NCI-H2227 treated with DMSO at 0.1 percent for 48 hours (cell line): Measurements from ENCODE around the gene ATP11A.
"Not testable (repeated sequence)": the region's sequence is repeated elsewhere in the genome, so short reads cannot be mapped to it uniquely, and the experiment has no call there.

Experiments used
- DNase-seq: peaks from one replicate; lab custom pipeline; 2025; lab: John Stamatoyannopoulos, UW

Gene ATP11A

DNA sequence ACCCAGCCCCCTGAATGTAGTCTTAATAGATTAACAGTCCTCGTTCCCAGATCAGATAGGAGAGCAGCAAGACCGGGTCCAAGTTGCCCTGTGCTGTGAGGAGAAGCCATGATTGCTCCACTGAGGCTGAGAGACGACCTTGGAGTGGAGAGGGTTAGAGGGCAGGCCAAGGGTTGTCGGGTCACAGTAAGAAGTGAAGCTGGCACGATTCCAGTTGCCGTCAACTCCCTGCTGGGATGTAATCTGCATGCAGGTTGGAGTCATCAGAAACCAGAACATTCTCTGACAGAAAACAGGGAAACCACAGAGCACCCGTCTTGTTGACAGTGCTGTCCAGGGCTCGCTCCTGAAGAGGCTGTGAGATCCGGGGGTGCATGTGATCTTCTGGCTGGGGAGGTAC lies 19.0 kb upstream of the ATP11A start:
- DNase-seq, result no peak

DNA sequence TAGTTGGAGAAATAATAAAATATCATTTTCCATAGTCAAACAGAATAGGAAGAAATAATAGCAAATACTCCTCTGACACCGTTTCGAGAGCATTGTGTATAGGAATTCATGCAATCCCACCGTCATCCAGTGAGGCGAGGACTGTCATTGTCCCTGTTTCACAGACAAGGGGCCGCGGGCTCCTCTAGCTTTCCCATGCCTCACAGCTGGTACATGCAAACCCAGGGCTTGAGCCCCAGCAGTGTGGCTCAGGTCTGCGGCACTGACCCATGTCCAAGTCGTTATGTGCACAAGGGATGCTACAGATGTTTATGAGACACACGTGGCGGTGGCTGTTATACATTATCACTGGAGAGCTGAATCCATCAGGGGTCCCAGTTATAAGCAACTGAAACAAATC lies 18.5 kb upstream of the ATP11A start:
- no peak for DNase-seq

DNA sequence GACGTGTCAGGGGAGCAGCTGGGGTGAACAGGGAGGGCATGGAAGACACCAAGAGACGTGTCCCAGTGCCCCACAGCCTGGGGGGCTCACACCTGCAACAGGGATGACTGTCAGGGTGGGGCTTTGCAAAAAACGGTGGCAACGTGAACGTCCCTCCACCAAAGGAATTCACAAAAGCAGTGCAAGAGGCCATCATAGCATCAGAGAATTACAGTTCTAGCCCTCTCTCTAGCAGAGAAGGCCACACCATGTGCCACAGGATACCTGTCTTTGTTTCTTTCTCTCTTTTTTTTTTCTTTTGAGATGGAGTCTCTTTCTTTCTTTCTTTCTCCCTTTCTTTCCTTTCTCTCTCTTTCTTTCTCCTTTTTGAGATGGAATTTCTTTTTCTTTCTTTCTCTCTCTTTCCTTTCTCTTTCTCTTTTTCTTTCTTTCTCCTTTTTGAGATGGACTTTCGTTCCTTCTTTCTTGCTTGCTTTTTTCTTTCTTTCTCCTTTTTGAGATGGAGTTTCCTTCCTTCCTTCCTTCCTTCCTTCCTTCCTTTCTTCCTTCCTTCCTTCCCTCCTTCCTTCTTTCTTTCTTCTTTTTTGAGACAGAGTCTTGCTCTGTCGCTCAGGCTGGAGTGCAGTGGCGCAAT lies 17.1 kb upstream of the ATP11A start:
- no peak for DNase-seq

DNA sequence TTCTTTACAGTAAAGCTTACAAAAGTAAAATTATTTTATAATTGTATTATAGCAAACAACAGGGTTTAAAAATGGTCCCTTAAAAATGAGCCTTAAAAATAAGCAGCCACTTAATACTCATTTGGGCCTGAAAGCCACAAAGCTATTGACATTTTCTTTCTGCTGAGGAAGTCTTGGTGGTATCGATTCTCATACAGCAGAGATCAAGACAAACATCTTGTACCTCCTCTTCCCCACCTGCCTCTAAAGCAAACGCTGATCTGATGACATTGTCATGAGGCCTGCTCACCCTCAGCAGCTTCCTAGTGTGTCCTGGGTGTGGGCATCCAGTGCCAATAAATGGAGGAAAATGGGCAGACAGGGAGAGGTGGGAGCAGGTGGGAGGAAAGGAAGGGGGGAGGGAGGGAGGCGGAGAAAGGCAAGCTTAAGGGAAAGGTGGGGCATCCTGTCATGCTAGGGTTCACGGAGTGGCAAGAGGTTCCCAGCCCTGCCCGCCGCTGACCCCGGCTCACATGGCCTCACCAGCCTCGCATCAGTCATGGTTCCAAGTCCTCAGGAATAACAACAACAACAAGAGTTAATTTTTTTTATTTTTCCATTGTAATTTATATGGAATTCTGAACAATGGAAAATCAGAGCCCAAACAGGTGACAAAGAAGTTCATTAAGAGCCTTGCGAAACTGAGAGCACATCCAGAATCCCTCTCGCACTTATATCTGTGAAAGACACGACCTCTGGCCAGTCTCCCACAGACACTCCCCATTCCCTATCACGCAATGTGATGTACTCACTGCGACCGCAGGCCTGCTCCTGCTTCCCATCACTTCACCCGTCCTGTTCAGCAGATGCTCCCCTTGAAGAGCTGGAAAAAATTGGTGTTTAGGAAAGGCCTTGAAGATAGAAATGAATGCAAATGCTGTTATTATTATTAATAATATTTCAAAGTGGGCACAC lies 15.1 kb upstream of the ATP11A start:
- DNase-seq, result no peak

DNA sequence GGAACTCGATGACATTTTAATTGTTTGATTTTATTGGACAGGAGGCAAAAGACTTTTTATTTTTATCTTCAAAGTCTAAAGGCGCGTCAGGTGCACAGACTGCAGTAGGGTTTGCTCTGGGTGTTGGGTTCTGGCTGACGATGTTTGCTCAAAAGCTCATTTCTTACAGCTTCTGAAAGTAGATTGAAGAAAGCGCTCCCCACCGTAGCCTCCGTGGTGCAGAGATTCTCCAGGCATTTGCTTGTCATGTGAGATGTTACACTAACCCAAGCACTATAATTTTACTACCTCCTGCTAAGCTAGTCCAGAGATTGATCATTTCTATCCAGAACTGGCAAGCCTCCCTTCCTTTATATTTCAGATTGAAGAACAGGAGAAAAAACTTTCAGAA lies 14.5 kb upstream of the ATP11A start:
- DNase-seq, result peak; percentile 52

DNA sequence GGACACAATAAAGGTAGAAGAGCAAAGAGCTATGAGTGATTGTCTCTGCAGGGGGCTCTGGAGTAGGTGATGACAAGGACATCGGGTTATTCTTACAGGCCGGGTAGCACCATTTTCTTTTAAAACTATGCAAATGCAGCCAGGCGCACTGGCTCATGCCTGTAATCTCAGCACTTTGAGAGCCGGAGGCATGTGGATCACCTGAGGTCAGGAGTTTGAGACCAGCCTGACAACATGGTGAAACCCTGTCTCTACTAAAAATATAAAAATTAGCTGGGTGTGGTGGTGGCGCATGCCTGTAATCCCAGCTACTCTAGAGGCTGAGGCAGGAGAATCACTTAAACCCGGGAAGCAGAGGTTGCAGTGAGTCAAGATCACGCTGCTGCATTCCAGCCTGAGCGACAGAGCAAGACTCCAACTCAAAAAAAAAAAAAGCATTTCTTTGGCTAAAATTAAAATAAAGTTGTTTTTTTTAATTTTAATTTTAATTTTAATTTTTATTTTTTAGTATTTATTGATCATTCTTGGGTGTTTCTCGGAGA lies 12.3 kb upstream of the ATP11A start:
- not testable (repeated sequence) for DNase-seq

DNA sequence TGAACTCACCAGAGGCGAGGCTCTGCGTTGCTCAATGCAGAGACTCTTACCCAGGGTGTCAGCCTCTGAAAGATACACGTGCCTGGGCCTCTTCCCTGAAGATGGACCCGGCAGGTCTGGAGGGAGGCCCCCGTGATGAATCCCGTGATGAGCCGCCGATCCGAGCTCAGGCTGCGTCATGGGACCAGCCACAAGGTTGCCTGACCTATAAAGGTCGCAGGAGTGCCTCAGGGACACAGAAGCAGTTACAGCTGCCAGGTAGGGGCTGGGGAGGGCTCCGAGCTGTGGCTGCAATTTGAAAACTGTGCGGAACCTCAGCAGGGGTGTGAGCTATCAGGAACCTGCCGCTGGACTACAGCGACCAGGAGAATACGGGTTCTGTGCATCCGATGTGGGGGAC lies 10.5 kb upstream of the ATP11A start:
- no peak for DNase-seq

DNA sequence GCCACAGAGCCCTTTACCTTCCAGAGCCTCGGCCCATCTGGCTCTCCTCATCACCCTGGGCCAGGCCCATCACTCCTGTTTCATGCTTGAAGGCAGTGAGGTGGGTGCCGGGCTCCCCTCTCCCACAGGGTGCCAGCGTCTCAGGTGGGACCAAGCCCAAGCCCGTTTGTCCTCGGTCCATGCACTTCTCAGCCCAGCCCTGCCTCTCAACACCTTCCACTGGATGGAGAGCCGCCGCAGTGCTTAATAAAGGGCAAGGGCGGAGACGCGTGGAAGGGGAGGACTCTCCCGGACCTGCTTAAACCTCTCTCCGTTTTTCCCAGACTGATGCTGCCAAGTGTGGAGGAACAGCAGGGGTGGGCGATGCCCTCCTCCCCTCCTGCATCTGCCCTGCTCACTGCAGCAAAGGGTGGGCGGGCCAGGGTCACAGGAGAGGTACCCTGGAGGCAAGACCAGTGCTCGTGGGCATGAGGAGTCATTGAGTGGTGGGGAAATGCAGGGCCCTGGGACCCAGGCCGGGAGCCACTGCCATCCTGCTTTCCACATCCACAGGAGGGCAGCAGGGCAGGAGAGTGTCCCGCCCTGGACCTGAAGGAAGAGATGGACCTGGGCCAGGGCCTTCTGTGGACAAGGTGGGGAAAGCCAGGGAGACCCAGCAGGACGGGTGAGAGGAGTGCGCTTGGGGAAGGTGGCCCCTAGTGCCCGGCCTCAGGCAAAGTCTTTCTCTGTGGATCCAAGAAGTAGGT lies 9.7 kb upstream of the ATP11A start:
- no peak for DNase-seq

DNA sequence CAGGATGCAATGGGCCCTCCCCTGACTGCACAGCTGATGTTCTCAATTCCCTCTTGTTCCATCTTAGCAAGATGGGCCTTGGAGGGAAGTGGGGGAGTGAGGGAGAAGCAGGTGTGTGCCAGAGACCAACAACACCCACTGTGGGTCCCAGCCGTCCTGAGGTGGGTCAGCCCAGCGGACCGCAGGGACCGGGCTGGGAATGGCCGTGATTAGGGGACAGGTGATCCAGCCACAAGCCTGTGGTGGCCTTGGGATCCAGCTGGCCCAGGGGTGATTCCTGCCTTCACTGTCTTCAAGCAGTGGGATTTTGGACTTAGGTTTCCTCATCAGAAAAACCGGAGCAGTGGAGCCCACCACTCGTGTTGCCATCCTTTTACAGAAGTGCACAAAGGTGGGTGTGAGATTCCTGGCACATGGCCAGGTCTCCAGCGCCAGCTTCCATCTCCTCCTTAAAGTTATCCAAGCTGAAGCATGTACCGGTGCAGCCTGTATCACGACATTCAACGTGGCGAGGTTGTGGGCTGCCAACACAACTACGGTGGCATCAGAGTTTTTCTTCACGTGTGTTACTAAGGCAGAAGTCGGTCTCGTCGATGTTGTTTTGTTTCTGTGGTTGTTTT lies 9.0 kb upstream of the ATP11A start:
- no peak for DNase-seq

DNA sequence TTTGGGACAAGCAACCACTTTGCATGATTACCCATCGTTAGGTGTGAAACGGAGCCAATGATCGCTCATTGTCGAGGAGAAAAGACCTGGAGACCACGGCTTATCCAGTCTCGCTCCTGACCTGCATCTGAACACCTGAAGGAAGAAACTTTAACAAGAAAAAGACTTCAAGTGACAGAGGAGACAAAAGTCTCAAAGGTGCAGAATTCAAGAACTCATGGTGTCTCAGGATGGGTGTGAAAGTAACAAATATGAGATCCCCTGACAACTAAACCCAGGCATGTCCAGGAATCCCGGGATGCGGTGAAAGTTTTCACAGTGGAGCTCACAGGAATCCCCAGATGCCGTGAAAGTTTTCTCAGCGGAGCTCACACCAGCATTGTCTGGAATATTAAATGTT lies 6.3 kb upstream of the ATP11A start:
- DNase-seq, result no peak

DNA sequence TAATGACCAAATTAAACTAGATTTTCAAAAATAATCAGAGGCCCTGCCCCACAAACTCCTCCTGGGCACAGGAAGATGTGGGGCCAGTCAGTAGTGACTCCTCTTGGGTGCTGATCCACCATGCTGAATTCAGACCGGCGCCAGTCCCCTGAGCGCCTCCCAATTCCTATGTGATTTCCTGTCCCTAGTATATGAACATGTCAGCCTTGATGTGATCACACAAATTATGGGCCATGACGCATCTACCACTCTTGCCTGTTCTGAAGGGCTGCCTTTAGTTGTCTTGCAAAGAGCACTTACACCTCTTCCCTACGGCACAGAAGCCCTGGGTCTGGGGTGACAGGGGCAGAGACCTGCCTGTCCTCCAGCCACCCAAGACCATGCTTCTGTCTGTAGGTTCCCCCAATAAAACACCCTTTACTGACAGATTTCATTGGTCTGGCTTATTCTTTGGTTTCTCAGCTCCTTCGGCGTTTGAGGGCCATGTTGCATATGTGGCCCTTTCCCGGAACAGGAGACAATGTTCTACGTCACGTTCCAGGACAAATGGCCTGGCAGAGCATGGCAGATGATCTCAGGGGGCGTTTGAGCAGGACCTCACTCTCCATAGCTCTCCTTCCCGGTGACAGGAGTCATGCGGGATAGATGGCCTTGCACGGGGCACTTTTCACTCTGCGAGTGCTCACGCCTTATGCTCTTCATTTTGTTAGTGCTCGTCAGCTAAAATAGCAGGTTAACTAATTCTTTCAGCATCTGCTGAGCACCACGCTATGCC lies 5.6 kb upstream of the ATP11A start:
- DNase-seq, result no peak

DNA sequence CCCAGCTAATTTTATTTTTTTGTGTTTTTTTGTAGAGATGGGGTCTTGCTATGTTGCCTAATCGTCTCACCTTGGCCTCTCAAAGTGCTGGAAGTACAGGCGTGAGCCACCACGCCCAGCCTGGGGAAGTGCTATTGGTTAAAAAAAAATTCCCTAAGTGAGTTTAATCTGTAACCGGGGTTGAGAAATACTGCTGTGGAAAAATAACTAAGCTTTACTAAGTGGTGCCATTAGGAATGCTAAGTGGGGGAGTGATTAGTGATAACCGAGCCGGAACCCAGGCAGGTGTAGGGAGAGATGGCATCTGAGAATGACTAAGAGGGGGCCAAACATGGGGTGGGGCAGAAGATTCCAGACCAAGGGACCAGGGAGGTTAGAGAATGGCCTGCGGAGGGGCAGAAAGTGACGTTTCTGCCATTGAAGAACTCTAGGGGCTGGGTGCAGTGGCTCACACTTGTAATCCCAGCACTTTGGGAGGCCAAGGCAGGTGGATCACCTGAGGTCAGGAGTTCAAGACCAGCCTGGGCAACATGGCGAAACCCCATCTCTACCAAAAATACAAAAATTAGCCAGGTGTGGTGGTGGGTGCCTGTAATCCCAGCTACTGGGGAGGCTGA lies 4.5 kb upstream of the ATP11A start:
- DNase-seq, result not testable (repeated sequence)

DNA sequence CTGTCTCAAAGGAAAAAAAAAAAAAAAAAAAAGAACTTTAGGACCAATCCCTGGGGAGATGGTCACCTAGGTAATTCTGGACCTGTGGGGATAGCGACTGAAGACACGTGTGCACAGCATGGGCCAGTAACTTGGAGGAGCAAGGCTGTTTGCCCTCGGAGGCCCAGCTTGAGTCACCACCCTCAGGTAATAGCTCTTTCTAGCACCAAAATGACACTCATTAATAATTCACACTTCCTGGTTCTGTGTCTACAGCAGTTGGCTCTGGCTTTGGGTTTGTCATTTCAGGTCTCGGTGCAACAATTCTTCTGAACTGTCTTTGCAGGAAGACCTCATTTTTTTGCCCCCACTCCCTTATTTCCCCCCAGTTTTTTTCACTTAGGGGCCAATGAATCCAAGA lies 3.9 kb upstream of the ATP11A start:
- DNase-seq, result no peak

DNA sequence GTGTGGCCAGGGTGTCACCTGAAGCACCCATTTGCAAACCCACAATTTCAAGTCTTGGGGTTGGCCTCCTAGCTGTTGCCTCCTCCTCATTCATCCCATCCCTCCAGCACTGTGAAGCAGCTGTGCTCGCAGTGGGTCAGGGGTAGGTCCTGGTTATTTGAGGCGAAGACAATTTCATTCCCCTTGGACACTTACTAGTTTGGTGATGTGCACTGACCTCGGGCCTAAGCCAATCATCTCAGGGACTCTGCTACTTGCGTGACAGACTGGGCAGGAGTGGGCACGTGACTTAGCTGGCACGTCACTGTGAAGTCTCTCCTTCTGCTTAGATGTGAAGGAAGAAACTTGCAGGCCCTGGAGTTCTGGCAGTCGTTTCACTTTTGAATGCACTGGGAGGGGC lies 3.5 kb upstream of the ATP11A start:
- no peak for DNase-seq

DNA sequence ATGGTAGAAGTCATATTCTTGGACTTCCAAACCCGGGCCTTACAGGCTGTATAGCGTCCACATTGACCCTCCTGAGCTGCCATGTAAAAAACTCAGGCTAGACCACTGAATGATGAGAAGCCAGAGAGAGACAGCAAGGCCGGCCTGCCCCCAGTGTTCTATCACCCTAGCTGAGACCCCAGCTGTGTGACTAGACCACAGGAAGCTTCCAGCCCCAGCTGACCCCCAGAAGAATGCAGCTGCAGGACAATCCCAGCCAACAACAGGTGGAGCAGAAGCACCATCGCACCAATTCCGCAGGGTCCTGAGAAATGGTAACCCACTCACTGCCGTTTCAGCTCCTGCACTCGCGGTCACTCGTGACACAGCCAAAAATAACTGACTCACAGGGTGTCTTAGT lies 2.9 kb upstream of the ATP11A start:
- no peak for DNase-seq

DNA sequence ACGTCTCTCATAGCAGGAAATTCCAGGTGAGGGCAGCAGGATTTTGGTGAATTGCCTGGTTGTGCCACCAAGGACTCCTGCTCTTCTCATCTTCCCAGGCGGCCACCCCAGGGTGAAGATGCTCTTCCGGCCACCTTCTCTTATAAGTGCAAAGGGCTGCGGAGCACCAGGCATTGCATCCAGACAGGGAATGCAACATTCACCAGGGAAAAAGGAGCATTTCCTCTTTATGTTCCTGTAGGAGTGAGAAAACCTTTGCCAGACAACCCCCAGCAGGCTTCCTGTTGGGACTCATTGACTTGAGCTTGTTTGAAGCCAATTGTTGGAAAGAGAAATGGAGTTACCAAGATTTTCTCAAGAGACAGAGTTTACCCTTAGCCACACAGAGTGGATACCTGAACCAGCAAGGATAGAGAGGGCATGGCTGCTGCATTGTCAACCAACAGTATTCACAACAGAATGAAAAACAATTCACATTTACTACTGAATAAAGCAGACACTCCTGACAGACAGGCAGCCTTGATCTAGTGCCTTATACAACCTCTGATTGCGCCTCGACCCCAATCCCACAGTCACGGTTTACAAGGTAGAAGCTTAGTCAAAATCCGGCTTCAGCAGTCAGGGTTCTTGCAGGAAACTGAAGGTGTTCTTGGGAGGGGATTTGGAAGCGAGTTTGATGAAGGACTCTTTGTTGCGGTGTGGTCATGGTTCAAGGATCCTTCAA lies 1.8 kb upstream of the ATP11A start:
- DNase-seq, result no peak

DNA sequence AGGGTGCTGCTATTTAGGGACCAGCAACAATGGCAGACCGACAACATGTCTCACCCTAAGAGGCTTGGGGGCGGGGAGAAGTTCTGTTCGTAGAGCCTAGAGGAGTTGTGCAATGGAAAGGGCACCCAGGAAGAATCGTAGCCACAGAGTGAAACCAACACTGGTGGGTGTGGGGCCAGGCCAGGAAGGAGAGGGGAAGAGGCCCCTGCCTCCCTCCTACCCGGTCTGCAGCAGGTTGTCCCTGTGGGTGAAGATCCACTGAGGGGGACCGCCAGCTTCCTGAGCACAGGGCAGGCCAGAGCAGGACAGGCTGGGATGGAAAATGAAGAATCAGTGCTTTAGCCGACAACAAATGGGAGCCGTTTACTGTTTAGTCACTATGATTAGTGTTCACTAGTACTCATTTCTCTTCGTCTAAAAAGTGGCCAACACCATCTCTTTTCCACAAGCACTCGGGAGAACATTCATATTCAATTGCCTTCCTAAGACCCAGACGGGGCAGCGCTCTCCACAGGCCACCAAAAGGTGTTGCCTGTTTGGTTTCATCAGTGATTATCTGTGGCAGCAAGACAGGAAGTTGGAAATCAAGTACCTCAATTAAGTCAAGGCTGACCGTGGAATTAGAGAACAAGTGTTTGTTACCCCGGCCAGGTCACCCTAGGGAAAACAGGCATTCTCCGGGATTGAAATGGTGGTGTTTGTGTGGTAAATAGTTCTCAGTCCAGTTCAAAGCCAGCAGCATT lies 1.1 kb upstream of the ATP11A start:
- DNase-seq, result no peak

DNA sequence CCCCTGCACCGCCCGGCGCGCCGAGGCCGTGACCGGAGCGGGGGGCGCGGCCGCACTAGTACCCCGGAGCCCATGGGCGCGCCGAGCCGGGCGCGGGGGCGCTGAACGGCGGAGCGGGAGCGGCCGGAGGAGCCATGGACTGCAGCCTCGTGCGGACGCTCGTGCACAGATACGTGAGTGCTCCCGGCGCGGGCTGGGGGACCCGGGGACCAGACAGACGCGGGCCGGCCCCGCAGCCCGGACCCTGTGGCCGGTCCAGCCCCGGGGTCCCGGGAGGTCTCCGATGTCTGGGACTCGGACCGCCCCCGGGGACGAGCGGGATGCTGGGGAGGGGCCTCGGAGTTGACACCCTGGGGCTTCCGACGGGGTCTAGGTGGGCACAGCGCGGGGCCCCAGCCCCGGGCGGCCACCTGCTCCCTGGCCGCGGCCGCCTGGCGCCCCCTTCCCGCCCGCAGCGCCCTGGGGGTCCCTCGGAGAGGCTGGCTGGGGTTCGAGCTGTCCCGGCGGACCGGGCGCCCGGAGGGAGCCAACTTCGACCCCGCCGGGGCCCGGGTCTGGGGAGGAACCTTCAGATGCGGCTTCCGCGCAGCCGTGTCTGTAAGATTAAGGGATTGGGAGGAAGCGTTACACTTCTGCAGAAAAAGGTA lies 568 bp downstream of the ATP11A start:
- DNase-seq, result no peak

DNA sequence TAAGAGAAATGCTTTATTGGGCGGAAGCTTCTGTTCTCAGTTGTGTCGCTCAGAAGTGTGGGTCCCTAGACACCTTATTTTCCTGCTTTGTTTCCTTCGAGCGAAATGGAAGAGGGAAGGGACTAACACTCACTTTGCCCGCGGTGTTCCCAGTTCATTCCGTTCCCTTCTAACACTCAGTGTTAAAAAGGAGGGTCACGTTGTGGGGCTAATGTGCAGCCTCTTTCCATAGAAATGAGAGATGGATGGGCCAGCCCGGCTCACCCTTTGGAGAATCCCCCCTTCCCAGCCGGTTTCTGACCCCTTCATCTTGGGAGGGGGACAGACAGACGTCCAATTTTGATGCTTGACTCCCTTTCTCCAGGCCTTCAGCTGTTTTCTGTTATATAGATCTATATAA lies 2.3 kb downstream of the ATP11A start:
- no peak for DNase-seq
